Endothelial cell of umbilical vein (primary cell): ENCODE measurements around the gene FANCE. TPM values are rescaled to one million over a fixed set of nuclear protein-coding genes. Genes with fewer than 3 reads are reported as not detected.

Experiments used
- BruUV-seq: library from RNA; stranded (reverse); fragments of 400-500 nt; replicated peaks from 2 replicates; lab custom pipeline; 2021; lab: Mats Ljungman, UMichigan
- CTCF ChIA-PET: fragments of 300-600, 350-600 bp; sonication (Branson Sonifier 250); formaldehyde crosslinking; loops from one replicate; lab custom pipeline; 2021; ENCODE audit warnings: antibody characterized with exemption, inconsistent platforms; lab: Charles Lee
- POLR2A ChIA-PET: fragments of 300-600, 350-600 bp; sonication (Branson Sonifier 250); formaldehyde crosslinking; loops from one replicate; lab custom pipeline; 2021; ENCODE audit warnings: antibody characterized with exemption, inconsistent platforms; lab: Charles Lee
- DNase-seq: peaks from one replicate; pipeline ENCODE4 v3.0.0-alpha.2; 2011; ENCODE audit warnings: low read depth, low spot score
- FAIRE-seq: peaks from 2 replicates; lab custom pipeline; 2011; peaks lifted over from hg19 to GRCh38; lab: Jason Lieb, UNC
- H2AFZ ChIP-seq: 2 replicates; pipeline ENCODE4 v1.6.0; 2012; ENCODE audit warnings: low read depth, low read length, control low read depth, inconsistent platforms
- H3K27ac ChIP-seq: 2 replicates; pipeline ENCODE4 v1.5.1; 2011; ENCODE audit warnings: low read depth, mild to moderate bottlenecking, control low read depth, low read length, moderate library complexity; ENCODE audit not compliant: insufficient read depth
- H3K27me3 ChIP-seq, 2 experiments: 2 replicates each; pipeline versions ENCODE4 v1.6.0 to v1.6.1; 2011; ENCODE audit warnings: low read length in 2 of 2, mixed read lengths in 1 of 2; ENCODE audit not compliant: control insufficient read depth in 2 of 2, insufficient read depth in 2 of 2
- H3K36me3 ChIP-seq, 2 experiments: 2 replicates in 1 of 2; 3 replicates in 1 of 2; pipeline ENCODE4 v1.5.1; 2011; ENCODE audit warnings: low read length in 2 of 2, mild to moderate bottlenecking in 1 of 2, moderate library complexity in 1 of 2; ENCODE audit not compliant: control insufficient read depth in 2 of 2, insufficient read depth in 2 of 2; ENCODE audit errors: extremely low read depth in 1 of 2
- H3K4me1 ChIP-seq: 3 replicates; pipeline ENCODE4 v1.5.1; 2011; ENCODE audit warnings: mild to moderate bottlenecking, low read length; ENCODE audit not compliant: control insufficient read depth, insufficient read depth; ENCODE audit errors: extremely low read depth
- H3K4me2 ChIP-seq: 2 replicates; pipeline ENCODE4 v1.6.1; 2011; ENCODE audit warnings: low read length, control low read depth, mixed read lengths; ENCODE audit not compliant: insufficient read depth
- H3K4me3 ChIP-seq, 3 experiments: fragments of 200-600 bp in 1 of 3; sonication (generic), shearing (Covaris generic) in 1 of 3; replicated peaks in 1 of 3; 2 replicates each; pipeline ENCODE4 v1.5.1; 2011 to 2016; ENCODE audit warnings: control low read depth in 3 of 3, low read length in 3 of 3, mild to moderate bottlenecking in 2 of 3, inconsistent platforms in 1 of 3, low read depth in 1 of 3, moderate library complexity in 1 of 3; ENCODE audit not compliant: insufficient read depth in 1 of 3
- H3K79me2 ChIP-seq: 2 replicates; pipeline ENCODE4 v1.6.0; 2012; ENCODE audit warnings: low read length, inconsistent platforms; ENCODE audit not compliant: control insufficient read depth, insufficient read depth
- H3K9ac ChIP-seq: replicated peaks from 2 replicates; pipeline ENCODE3; 2011; ENCODE audit warnings: low read length, control low read depth; ENCODE audit not compliant: insufficient read depth; ENCODE audit errors: extremely low read depth
- H3K9me1 ChIP-seq: replicated peaks from 3 replicates; pipeline ENCODE4 v1.6.0; 2011; ENCODE audit warnings: mild to moderate bottlenecking, low read length; ENCODE audit not compliant: control insufficient read depth, insufficient read depth; ENCODE audit errors: extremely low read depth
- H3K9me3 ChIP-seq: replicated peaks from 2 replicates; pipeline ENCODE4 v1.5.1; 2012; ENCODE audit warnings: low read length, inconsistent platforms; ENCODE audit not compliant: control insufficient read depth, insufficient read depth
- H4K20me1 ChIP-seq: replicated peaks from 2 replicates; pipeline ENCODE3; 2011; ENCODE audit warnings: mild to moderate bottlenecking, low read length; ENCODE audit not compliant: control insufficient read depth, insufficient read depth; ENCODE audit errors: extremely low read depth
- EZH2 ChIP-seq: IDR thresholded peaks from 2 replicates; pipeline ENCODE4 v1.6.1; 2012; ENCODE audit warnings: borderline replicate concordance, low read depth, mild to moderate bottlenecking, moderate library complexity, low read length, inconsistent platforms; ENCODE audit not compliant: severe bottlenecking
- FOS ChIP-seq: IDR thresholded peaks from 2 replicates; pipeline ENCODE4 v1.6.1; 2011; ENCODE audit warnings: mild to moderate bottlenecking, low read length, moderate library complexity, borderline replicate concordance; ENCODE audit not compliant: insufficient read depth
- GATA2 ChIP-seq: IDR thresholded peaks from 2 replicates; pipeline ENCODE4 v1.7.0; 2011; ENCODE audit warnings: low read depth, mild to moderate bottlenecking, moderate library complexity, mixed read lengths, low read length; ENCODE audit not compliant: insufficient read length, insufficient read depth
- JUN ChIP-seq: IDR thresholded peaks from 2 replicates; pipeline ENCODE4 v1.6.1; 2011; ENCODE audit warnings: borderline replicate concordance, low read depth; ENCODE audit not compliant: insufficient read length, insufficient read depth
- MYC ChIP-seq: IDR thresholded peaks from one replicate; pipeline ENCODE4 v1.6.1; 2011; ENCODE audit warnings: mild to moderate bottlenecking, low read depth, low read length
- POLR2A ChIP-seq: IDR thresholded peaks from 2 replicates; pipeline ENCODE4 v1.6.1; 2012; ENCODE audit warnings: low read depth, mild to moderate bottlenecking, control low read depth, low read length
- POLR2AphosphoS5 ChIP-seq: IDR thresholded peaks from 2 replicates; pipeline ENCODE4 v1.6.1; 2012; ENCODE audit warnings: low read depth, mild to moderate bottlenecking, control low read depth, low read length, moderate library complexity; ENCODE audit not compliant: insufficient read depth
- dilution Hi-C: fragments of 300-500 bp; cut with MboI; formaldehyde crosslinking; loops from one replicate; pipeline ENCODE4 v1.15.0; 2019; ENCODE audit warnings: low sequenced_read_pairs; ENCODE audit not compliant: extremely low pct_ligation_motif_present
- intact Hi-C: fragments of 100-400 bp; cut with micrococcal nuclease; formaldehyde crosslinking; loops from one replicate; pipeline ENCODE4 v1.10.0; 2022
- polyA plus RNA-seq, 4 experiments: library from polyadenylated mRNA; depleted of rRNA in 3 of 4; stranded (reverse) in 3 of 4; unstranded in 1 of 4; fragments of >200 nt; gene quantifications; 2 replicates each; pipeline versions ENCODE4 v1.2.1 to v1.2.3, GENCODE V29; 2011 to 2012; ENCODE audit warnings: missing spikeins in 1 of 4
- total RNA-seq: library from RNA; stranded (reverse); gene quantifications from 2 replicates; pipeline ENCODE4 v1.2.3, GENCODE V29; 2021
- TF ChIP-seq, protein P1 (sequence below), 2 donors: IDR thresholded peaks; 1 replicate in 1 of 2; 2 replicates in 1 of 2; pipeline ENCODE4 v1.5.1; 2011; ENCODE audit warnings: low read length in 2 of 2, mild to moderate bottlenecking in 2 of 2, moderate library complexity in 2 of 2, control low read depth in 1 of 2, inconsistent platforms in 1 of 2, low read depth in 1 of 2; ENCODE audit not compliant: insufficient read depth in 1 of 2; ENCODE audit errors: extremely low read depth in 1 of 2
- TF ChIP-seq, protein P2 (sequence below): IDR thresholded peaks from 2 replicates; pipeline ENCODE4 v1.6.1; 2011; ENCODE audit not compliant: insufficient read depth, insufficient read length

Gene FANCE
- total and polyA plus RNA-seq, 2 donors (not counting 3 experiments of a cell fraction or from before 2014, with no cell fraction given): 9.1 to 12.7 TPM

DNA sequence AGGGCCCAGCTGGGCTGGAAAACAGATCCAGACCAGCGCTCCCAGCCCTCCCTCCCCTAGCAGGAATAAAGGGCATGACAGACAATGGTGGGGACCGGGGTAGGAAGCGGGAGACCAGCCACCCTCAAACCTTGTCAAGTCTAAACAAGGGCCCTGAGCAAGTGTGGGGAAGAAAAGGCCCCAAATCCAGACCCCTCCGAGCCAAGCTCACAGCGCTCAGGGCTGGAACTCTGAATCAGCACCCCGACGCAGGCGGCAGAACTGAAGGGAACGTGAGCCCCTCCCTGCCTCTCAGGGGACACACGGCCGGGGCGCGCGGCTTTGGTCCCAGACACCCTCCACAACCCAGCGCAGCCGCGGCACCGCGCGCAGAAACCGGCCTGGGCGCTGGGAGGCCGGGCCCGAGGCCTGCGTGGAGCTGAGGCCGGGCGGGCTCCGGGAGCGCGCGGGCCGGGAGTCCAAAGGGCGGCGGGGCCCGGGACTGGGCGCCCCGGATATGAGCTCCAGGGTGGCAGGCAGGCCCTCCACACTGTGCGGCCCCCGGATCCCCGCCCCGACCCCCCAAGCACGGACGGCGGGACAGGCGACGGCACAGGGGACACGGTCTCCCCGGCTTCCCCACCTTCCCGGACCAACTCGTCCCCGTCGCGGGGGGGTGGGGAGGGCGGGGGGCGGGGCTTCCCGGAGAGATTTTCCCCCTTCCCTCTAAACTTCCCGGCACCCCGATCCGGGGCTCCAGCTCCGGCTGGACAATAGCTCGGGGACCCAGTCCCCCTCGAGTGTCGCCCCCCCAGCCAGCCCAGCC is 44.1 kb downstream of the FANCE start:
- POLR2A ChIA-PET: no interaction called here

GRCh38 chr6:35496841-35497570 is 44.9 kb downstream of the FANCE start, which contains the start of gene TEAD3:
TEAD3 (minus strand) TSS chr6:35497079.
- no TSS peak for BruUV-seq
- FAIRE-seq: no peak
- Histone ChIP-seq H3K4me3 (peak within 1 kb of the TSS; percentile 30 to 53 (median 40)), H3K4me2 (peak within 1 kb of the TSS; percentile 43), H2AFZ (peak within 1 kb of the TSS; percentile 50), H3K9me1 (no peaks in the 10 kb centered on the region), H3K9ac (peak within 1 kb of the TSS; percentile 22), H3K36me3 (no peaks in the 10 kb centered on the region), H3K9me3 (no peaks in the 10 kb centered on the region), H3K79me2 (no peaks in the 10 kb centered on the region), H4K20me1 (no peaks in the 10 kb centered on the region), H3K4me1 (peaks cover 4% of the 10 kb centered on the region), H3K27me3 (peaks cover 6 to 14% of the 10 kb centered on the region in 2 experiments), H3K27ac (no peak within 1 kb of the TSS)
- ChIA-PET POLR2A (no interaction called here), CTCF (interaction anchor here (0.6 to 1.2 kb wide), 5 partner anchors 16 to 456 kb away, joined by 3 to 4 read pairs (median 3); no protein-coding TSS in a partner anchor)
- DNase-seq: no peak
- dilution Hi-C loops: no loop called here
- intact Hi-C loops: no loop called here
- TF ChIP-seq GATA2 (no peak), MYC (no peak), FOS (no peak), EZH2 (no peak), POLR2A (no peak), POLR2AphosphoS5 (no peak), JUN (no peak)
- TF ChIP-seq, protein P1, sequence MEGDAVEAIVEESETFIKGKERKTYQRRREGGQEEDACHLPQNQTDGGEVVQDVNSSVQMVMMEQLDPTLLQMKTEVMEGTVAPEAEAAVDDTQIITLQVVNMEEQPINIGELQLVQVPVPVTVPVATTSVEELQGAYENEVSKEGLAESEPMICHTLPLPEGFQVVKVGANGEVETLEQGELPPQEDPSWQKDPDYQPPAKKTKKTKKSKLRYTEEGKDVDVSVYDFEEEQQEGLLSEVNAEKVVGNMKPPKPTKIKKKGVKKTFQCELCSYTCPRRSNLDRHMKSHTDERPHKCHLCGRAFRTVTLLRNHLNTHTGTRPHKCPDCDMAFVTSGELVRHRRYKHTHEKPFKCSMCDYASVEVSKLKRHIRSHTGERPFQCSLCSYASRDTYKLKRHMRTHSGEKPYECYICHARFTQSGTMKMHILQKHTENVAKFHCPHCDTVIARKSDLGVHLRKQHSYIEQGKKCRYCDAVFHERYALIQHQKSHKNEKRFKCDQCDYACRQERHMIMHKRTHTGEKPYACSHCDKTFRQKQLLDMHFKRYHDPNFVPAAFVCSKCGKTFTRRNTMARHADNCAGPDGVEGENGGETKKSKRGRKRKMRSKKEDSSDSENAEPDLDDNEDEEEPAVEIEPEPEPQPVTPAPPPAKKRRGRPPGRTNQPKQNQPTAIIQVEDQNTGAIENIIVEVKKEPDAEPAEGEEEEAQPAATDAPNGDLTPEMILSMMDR (IDR thresholded peaks at IDR 0.05; ENCODE audit: extremely low read depth in 1 of 2, insufficient read depth in 1 of 2, low read depth in 1 of 2, low read length in 2 of 2): no peak
- TF ChIP-seq, protein P2, sequence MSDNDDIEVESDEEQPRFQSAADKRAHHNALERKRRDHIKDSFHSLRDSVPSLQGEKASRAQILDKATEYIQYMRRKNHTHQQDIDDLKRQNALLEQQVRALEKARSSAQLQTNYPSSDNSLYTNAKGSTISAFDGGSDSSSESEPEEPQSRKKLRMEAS: no peak

More for the DNA sequence above, 44.1 kb downstream of the FANCE start:
- DNase-seq (no peak), FAIRE-seq (no peak)
- Histone ChIP-seq H4K20me1 (no peaks in the 10 kb centered on the region), H3K4me3 (peak overlapping the region in 2 of 3 experiments; percentile 30 to 53), H3K27me3 (peaks cover 8 to 14% of the 10 kb centered on the region in 2 experiments), H3K4me1 (peaks cover 4% of the 10 kb centered on the region), H3K4me2 (no peak overlapping the region), H3K9me1 (no peaks in the 10 kb centered on the region), H3K27ac (no peak overlapping the region), H3K9me3 (no peaks in the 10 kb centered on the region), H3K79me2 (no peaks in the 10 kb centered on the region), H2AFZ (no peak overlapping the region), H3K36me3 (no peaks in the 10 kb centered on the region), H3K9ac (no peak overlapping the region)
- dilution Hi-C loops: no loop called here
- no peak for TF ChIP-seq GATA2
- BruUV-seq: no TSS peak
- CTCF ChIA-PET: interaction anchor here (0.6 to 1.2 kb wide), 4 partner anchors 15 to 457 kb away, joined by 3 to 4 read pairs (median 3); no protein-coding TSS in a partner anchor
- intact Hi-C loops: no loop called here
